Adipocyte (in vitro differentiated cells): ENCODE results near the gene ERP44.

Experiments used
- DNase-seq: peaks from one replicate; pipeline ENCODE4 v3.0.0-alpha.2; 2015; ENCODE audit warnings: low read depth
- H3K27me3 ChIP-seq: replicated peaks from 2 replicates; pipeline ENCODE4 v1.7.0; 2013; ENCODE audit warnings: mild to moderate bottlenecking, low read length, moderate library complexity; ENCODE audit not compliant: control insufficient read depth, insufficient read depth
- H3K36me3 ChIP-seq: 2 replicates; pipeline ENCODE4 v1.7.0; 2013; ENCODE audit warnings: low read length, mild to moderate bottlenecking, moderate library complexity; ENCODE audit not compliant: control insufficient read depth, insufficient read depth, severe bottlenecking
- H3K4me1 ChIP-seq: 2 replicates; pipeline ENCODE4 v1.7.0; 2013; ENCODE audit warnings: mild to moderate bottlenecking, low read length, moderate library complexity; ENCODE audit not compliant: control insufficient read depth, insufficient read depth
- H3K4me3 ChIP-seq: 2 replicates; pipeline ENCODE4 v1.7.0; 2013; ENCODE audit warnings: mild to moderate bottlenecking, low read length, moderate library complexity
- H3K9ac ChIP-seq: 2 replicates; pipeline ENCODE4 v1.7.0; 2013; ENCODE audit warnings: mild to moderate bottlenecking, low read length, moderate library complexity
- H3K9me3 ChIP-seq: 2 replicates; pipeline ENCODE4 v1.7.0; 2013; ENCODE audit warnings: mild to moderate bottlenecking, low read length, moderate library complexity; ENCODE audit not compliant: control insufficient read depth

Gene ERP44

GRCh38 chr9:99929652-99930051, 169.1 kb downstream of the ERP44 start:
- H3K9ac ChIP-seq = no peak overlapping the region
- H3K4me1 ChIP-seq = peaks cover 5% of the 10 kb centered on the region
- H3K36me3 ChIP-seq = no peaks in the 10 kb centered on the region
- DNase-seq = no peak
- no peak overlapping the region for H3K4me3 ChIP-seq
- peaks cover 13% of the 10 kb centered on the region for H3K9me3 ChIP-seq
- no peaks in the 10 kb centered on the region for H3K27me3 ChIP-seq
